Liver (tissue), 3 donors: ENCODE data around the gene DMWD.

Experiments used
- CTCF ChIP-seq: fragments of 150-350 bp; IDR thresholded peaks from 2 replicates; pipeline ENCODE4 v1.5.1; 2017; ENCODE audit warnings: improper control_type of control experiment, low read depth, low read length; ENCODE audit not compliant: missing input control
- EGR1 ChIP-seq, 2 donors: IDR thresholded peaks; 2 replicates each; pipeline ENCODE4 v1.6.1; 2016 to 2018; ENCODE audit warnings: antibody characterized with exemption in 2 of 2, low read depth in 2 of 2
- FOXA1 ChIP-seq: IDR thresholded peaks from 2 replicates; pipeline ENCODE4 v1.6.1; 2016; ENCODE audit warnings: antibody characterized with exemption
- GABPA ChIP-seq, 2 donors: IDR thresholded peaks in 1 of 2; conservative IDR thresholded peaks in 1 of 2; 2 replicates each; pipeline ENCODE4 v1.6.1; 2016; ENCODE audit warnings: antibody characterized with exemption in 2 of 2, mild to moderate bottlenecking in 1 of 2, moderate library complexity in 1 of 2
- JUND ChIP-seq, 2 donors: IDR thresholded peaks; 2 replicates each; pipeline ENCODE4 v1.6.1; 2016; ENCODE audit warnings: antibody characterized with exemption in 2 of 2
- MAX ChIP-seq: IDR thresholded peaks from 2 replicates; pipeline ENCODE4 v1.6.1; 2016; ENCODE audit warnings: antibody characterized with exemption
- RAD21 ChIP-seq, 2 donors: IDR thresholded peaks; 2 replicates each; pipeline ENCODE4 v1.6.1; 2016; ENCODE audit warnings: antibody characterized with exemption in 2 of 2, mild to moderate bottlenecking in 2 of 2
- RXRA ChIP-seq, 2 donors: IDR thresholded peaks; 2 replicates each; pipeline ENCODE4 v1.6.1; 2017 to 2018; ENCODE audit warnings: antibody characterized with exemption in 2 of 2, mild to moderate bottlenecking in 1 of 2
- SP1 ChIP-seq: IDR thresholded peaks from 2 replicates; pipeline ENCODE4 v1.6.1; 2018; ENCODE audit warnings: antibody characterized with exemption, mild to moderate bottlenecking
- YY1 ChIP-seq: IDR thresholded peaks from 2 replicates; pipeline ENCODE4 v1.6.1; 2016; ENCODE audit warnings: antibody characterized with exemption, mild to moderate bottlenecking
- donor health status: healthy.
- donor health status: healthy.

GRCh38 chr19:45820413-45821102, 27.9 kb upstream of the DMWD start:
- TF ChIP-seq CTCF (no peak), SP1 (no peak), MAX (no peak), RAD21 (IDR thresholded peaks at IDR 0.05) (no peak), EGR1 (IDR thresholded peaks at IDR 0.05; ENCODE audit: low read depth in 2 of 2) (no peak), YY1 (no peak), FOXA1 (no peak), RXRA (IDR thresholded peaks at IDR 0.05) (no peak), GABPA (IDR thresholded peaks at IDR 0.05 in 1 of 2, conservative IDR thresholded peaks at IDR 0.05 in 1 of 2) (no peak), JUND (IDR thresholded peaks at IDR 0.05) (no peak)
